Measurements from ENCODE around the gene NRXN3. TPM values are rescaled to one million over a fixed set of nuclear protein-coding genes. Genes with fewer than 3 reads are reported as not detected.

NRXN3 gene
- polyA plus RNA-seq, 1 experiment: 1.1 TPM

GRCh38 chr14:79144896-79145295, 974.7 kb downstream of the NRXN3 start:
- Histone ChIP-seq H3K27ac (ENCODE audit: low read depth, low read length) (no peak overlapping the region), H3K9me3 (ENCODE audit: control insufficient read depth, insufficient read depth, low read length) (no peaks in the 10 kb centered on the region), H3K4me3 (ENCODE audit: low read depth, low read length) (no peak overlapping the region), H3K27me3 (ENCODE audit: control insufficient read depth, insufficient read depth, low read length) (no peaks in the 10 kb centered on the region)
- no peak for DNase-seq (ENCODE audit: low read depth, low spot score)
- ChIA-PET POLR2A (no interaction called here), CTCF (no interaction called here)
- TF ChIP-seq CTCF (IDR thresholded peaks at IDR 0.05; ENCODE audit: low read depth, low read length): no peak

GRCh38 chr14:79150226-79150625, 980.1 kb downstream of the NRXN3 start:
- Histone ChIP-seq H3K27ac (ENCODE audit: low read depth, low read length) (no peak overlapping the region), H3K4me3 (ENCODE audit: low read depth, low read length) (no peak overlapping the region), H3K9me3 (ENCODE audit: control insufficient read depth, insufficient read depth, low read length) (no peaks in the 10 kb centered on the region), H3K27me3 (ENCODE audit: control insufficient read depth, insufficient read depth, low read length) (no peaks in the 10 kb centered on the region)
- DNase-seq (ENCODE audit: low read depth, low spot score): no peak
- TF ChIP-seq CTCF (IDR thresholded peaks at IDR 0.05; ENCODE audit: low read depth, low read length): no peak
- CTCF ChIA-PET: interaction anchor here (0.5 kb wide), 1 partner anchor 293 kb away, joined by 3 read pairs; no protein-coding TSS in a partner anchor
- POLR2A ChIA-PET: no interaction called here

GRCh38 chr14:79157369-79157768, 987.2 kb downstream of the NRXN3 start:
- POLR2A ChIA-PET: no interaction called here
- CTCF ChIA-PET: no interaction called here
- H3K27me3 ChIP-seq (ENCODE audit: control insufficient read depth, insufficient read depth, low read length): no peaks in the 10 kb centered on the region
- H3K4me3 ChIP-seq (ENCODE audit: low read depth, low read length): no peak overlapping the region
- no peak for DNase-seq (ENCODE audit: low read depth, low spot score)
- no peak overlapping the region for H3K27ac ChIP-seq (ENCODE audit: low read depth, low read length)
- no peak for TF ChIP-seq CTCF (IDR thresholded peaks at IDR 0.05; ENCODE audit: low read depth, low read length)
- no peaks in the 10 kb centered on the region for H3K9me3 ChIP-seq (ENCODE audit: control insufficient read depth, insufficient read depth, low read length)

- TF ChIP-seq CTCF (IDR thresholded peaks at IDR 0.05; ENCODE audit: low read depth, low read length): no peak
- DNase-seq (ENCODE audit: low read depth, low spot score): peak; percentile 3
- POLR2A ChIA-PET: no interaction called here
Observed at GRCh38 chr14:79161571-79161970, 991.4 kb downstream of the NRXN3 start.

GRCh38 chr14:79162833-79163232, 992.7 kb downstream of the NRXN3 start:
- no peaks in the 10 kb centered on the region for H3K27me3 ChIP-seq (ENCODE audit: control insufficient read depth, insufficient read depth, low read length)
- ChIA-PET CTCF (no interaction called here), POLR2A (no interaction called here)
- no peak overlapping the region for H3K4me3 ChIP-seq (ENCODE audit: low read depth, low read length)
- no peak for DNase-seq (ENCODE audit: low read depth, low spot score)
- no peak for TF ChIP-seq CTCF (IDR thresholded peaks at IDR 0.05; ENCODE audit: low read depth, low read length)
- no peak overlapping the region for H3K27ac ChIP-seq (ENCODE audit: low read depth, low read length)
- no peaks in the 10 kb centered on the region for H3K9me3 ChIP-seq (ENCODE audit: control insufficient read depth, insufficient read depth, low read length)

More at GRCh38 chr14:79161571-79161970, 991.4 kb downstream of the NRXN3 start:
- Histone ChIP-seq H3K27me3 (ENCODE audit: control insufficient read depth, insufficient read depth, low read length) (no peaks in the 10 kb centered on the region), H3K9me3 (ENCODE audit: control insufficient read depth, insufficient read depth, low read length) (no peaks in the 10 kb centered on the region), H3K27ac (ENCODE audit: low read depth, low read length) (no peak overlapping the region), H3K4me3 (ENCODE audit: low read depth, low read length) (no peak overlapping the region)
- CTCF ChIA-PET: no interaction called here

All from AG04450 (cell line).